ENCODE data around the gene RAB44.
"Not testable (repeated sequence)": the region's sequence is repeated elsewhere in the genome, so short reads cannot be mapped to it uniquely, and the experiment has no call there.

Gene RAB44, protein sequence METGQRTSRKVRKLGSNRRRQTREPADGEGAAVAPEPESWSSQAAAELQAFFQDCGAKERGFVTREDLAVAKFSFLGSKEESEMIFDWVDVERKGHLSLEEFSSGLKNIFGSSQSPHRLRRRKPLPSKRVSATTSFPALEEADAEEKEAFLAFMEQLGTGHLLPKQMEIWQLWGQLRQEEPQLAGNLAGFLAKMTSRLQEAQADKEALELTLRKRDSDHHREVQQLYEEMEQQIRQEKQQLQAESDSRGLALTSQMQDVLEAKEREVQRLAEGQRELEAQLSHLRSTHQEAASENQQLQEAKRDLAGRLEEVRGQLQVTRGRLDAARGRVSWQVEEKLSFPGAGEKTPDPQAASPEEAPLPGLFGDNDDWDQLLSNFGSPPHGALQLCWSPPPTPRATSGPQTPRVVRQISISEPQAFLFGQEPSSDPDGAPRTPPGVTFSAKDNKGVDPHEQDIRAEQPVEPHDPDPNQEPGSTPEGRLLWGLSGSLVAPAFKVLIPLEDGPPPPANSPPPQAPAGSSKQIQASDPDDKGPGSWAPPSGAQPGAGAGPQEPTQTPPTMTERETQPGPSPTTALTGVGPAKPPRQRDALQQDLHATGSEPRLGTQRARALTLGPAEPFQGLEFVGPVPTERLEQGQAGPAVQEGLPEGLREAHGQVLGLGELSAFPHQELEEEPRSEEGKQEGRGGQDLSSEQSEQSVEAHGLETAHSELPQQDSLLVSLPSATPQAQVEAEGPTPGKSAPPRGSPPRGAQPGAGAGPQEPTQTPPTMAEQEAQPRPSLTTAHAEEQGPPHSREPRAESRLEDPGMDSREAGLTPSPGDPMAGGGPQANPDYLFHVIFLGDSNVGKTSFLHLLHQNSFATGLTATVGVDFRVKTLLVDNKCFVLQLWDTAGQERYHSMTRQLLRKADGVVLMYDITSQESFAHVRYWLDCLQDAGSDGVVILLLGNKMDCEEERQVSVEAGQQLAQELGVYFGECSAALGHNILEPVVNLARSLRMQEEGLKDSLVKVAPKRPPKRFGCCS

DNA sequence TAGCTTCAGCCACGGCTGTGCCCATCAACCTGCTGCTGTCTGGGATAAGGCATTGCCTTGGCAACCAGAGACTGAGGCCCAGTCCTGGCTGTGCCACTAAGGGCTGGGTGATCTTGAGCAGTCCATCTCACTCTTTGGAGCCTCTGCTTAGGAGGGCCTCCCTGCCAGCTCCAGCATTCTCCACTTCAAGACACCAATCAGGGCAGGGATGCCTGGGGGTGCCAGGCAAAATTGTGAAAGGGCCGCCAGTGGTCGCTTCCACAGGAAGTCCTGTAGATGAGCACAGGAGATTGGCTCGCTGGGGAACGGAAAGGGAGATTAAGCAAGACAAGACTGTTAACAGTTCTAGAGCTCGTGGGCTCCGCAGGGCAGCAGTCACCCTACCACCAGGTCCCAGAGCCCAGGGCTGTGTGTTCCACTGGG is at the start of gene RAB44:
TSS of gene RAB44 (plus strand) at position 346 of the 423 bp plus-strand sequence. CDS start 6,410 bp downstream, outside the sequence.
- TF ChIP-seq, protein P1, sequence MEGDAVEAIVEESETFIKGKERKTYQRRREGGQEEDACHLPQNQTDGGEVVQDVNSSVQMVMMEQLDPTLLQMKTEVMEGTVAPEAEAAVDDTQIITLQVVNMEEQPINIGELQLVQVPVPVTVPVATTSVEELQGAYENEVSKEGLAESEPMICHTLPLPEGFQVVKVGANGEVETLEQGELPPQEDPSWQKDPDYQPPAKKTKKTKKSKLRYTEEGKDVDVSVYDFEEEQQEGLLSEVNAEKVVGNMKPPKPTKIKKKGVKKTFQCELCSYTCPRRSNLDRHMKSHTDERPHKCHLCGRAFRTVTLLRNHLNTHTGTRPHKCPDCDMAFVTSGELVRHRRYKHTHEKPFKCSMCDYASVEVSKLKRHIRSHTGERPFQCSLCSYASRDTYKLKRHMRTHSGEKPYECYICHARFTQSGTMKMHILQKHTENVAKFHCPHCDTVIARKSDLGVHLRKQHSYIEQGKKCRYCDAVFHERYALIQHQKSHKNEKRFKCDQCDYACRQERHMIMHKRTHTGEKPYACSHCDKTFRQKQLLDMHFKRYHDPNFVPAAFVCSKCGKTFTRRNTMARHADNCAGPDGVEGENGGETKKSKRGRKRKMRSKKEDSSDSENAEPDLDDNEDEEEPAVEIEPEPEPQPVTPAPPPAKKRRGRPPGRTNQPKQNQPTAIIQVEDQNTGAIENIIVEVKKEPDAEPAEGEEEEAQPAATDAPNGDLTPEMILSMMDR (conservative IDR thresholded peaks at IDR 0.05; ENCODE audit: control insufficient read depth, insufficient read depth, low read depth, low read length): no peak
- no peak within 1 kb of the TSS for H3K4me3 ChIP-seq (ENCODE audit: control insufficient read depth, low read depth, low read length)
- DNase-seq (ENCODE audit: low read depth): no peak

DNA sequence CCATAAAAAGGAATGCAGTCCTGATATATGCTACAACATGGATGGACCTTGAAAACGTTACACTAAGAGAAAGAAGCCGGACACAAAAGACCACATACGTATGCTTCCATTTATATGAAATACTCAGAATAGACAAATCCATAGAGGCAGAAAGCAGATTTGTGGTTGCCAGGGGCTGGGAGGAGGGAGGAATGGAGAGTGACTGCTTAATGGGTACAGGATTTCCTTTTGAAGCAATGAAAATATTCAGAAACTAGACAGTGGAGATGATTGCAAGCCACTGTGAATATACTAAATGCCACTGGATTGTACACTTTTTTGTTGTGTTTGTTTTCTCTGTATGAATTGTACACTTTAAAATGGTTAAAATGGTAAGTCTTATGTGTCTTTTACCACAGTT is 48.5 kb upstream of the RAB44 start:
- no peak overlapping the region for H3K4me3 ChIP-seq (ENCODE audit: control insufficient read depth, low read depth, low read length)
- DNase-seq (ENCODE audit: low read depth): no peak
- TF ChIP-seq, protein P1 (conservative IDR thresholded peaks at IDR 0.05; ENCODE audit: control insufficient read depth, insufficient read depth, low read depth, low read length): no peak

DNA sequence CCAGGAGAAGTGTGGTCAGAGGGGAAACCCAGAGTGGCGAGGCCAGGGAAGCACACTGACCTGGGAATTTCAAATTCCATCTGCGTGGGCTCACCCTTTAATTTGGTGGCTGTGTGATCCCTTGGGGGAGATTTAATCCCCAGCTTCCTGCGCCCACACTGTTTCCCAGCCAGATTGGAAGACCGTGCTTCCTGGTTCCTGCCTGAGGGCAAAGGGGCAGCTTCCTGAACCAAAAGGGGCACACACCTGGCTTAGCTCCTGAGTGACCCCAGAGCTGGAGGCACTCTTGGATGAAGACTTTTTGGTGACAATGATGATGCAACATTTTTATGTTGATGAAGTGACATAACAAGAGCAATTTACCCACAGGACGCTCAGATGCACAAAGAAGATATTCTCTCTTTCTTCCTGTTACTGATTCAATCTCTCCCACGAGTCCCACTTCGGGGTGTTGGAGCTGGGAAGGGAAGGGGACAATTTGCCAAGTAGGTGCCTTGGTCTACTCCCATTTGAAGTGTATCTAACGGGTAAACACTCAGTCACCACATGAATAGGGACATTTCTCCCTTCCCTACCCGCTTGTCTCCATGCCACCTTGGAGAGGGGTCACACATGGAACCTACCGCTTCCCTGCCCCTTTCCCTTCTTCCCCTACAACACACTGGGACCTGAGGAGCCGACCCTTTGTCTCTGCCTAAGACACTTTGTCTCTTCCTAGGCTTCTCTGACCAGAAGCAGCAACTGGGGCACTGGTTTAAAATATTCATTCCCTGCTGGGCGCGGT is 47.7 kb upstream of the RAB44 start:
- TF ChIP-seq, protein P1 (conservative IDR thresholded peaks at IDR 0.05; ENCODE audit: control insufficient read depth, insufficient read depth, low read depth, low read length): no peak
- DNase-seq (ENCODE audit: low read depth): no peak
- H3K4me3 ChIP-seq (ENCODE audit: control insufficient read depth, low read depth, low read length): no peak overlapping the region

DNA sequence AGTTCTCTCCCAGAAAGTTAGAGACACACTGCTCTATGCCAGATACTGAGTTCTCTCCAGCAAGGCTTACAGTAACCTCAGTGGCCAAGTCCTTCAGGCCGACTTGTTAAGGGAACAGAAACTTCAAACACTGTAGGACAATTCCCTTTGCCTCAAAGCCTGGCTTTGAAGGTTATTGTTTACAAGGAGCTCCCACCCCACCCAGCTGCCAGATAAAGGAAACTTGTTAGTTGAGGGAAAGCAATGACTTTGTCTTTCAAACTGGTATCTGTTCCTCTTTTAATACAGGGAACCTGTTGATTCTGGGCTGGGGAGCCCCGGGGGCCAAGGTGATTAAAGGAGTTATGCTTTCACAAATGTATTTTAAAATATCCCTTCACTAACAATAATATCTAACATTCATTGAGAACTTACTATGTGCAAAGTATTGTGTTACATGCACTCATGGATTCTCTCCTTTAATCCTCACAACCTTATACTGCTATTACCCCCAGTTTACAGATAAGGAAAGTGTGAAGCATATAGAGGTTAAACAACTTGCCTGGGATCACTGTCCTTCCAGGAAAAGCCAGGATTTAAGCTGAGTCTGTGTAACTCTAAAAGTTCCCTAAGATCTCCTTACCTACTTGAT is 46.7 kb upstream of the RAB44 start:
- H3K4me3 ChIP-seq (ENCODE audit: control insufficient read depth, low read depth, low read length): no peak overlapping the region
- TF ChIP-seq, protein P1 (conservative IDR thresholded peaks at IDR 0.05; ENCODE audit: control insufficient read depth, insufficient read depth, low read depth, low read length): no peak
- DNase-seq (ENCODE audit: low read depth): no peak

DNA sequence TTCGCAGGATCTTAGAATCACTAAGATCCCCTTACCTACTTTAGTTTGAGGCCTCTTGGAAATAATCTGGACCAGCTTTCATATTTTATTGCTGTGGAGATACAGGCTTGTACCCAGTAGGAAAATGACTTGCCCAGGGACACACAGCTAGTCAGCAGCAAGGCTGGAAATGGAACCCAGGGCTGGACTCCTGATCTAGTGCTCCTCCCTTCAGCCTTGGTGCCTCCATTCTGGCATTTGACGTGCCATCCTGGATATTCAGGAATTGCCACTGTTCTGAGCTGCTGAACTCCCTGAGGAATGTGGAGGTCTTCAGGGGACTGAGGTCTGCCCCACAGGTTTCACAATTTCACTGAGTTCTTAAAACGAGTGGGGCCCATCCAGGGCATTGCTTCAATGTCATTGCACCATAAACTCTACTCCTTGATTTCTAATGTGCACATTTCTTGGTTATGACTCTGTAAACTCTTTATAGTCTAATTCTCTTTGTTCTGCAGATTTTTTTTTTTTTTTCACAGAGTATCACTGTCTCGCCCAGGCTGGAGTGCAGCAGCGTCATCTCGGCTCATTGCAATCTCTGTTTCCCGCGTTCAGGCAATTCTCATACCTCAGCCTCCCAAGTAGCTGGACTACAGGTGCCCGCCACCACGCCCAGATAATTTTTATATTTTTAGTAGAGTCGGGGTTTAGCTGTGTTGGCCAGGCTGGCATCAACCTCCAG is 45.8 kb upstream of the RAB44 start:
- H3K4me3 ChIP-seq (ENCODE audit: control insufficient read depth, low read depth, low read length): no peak overlapping the region
- no peak for DNase-seq (ENCODE audit: low read depth)
- TF ChIP-seq, protein P1 (conservative IDR thresholded peaks at IDR 0.05; ENCODE audit: control insufficient read depth, insufficient read depth, low read depth, low read length): no peak

DNA sequence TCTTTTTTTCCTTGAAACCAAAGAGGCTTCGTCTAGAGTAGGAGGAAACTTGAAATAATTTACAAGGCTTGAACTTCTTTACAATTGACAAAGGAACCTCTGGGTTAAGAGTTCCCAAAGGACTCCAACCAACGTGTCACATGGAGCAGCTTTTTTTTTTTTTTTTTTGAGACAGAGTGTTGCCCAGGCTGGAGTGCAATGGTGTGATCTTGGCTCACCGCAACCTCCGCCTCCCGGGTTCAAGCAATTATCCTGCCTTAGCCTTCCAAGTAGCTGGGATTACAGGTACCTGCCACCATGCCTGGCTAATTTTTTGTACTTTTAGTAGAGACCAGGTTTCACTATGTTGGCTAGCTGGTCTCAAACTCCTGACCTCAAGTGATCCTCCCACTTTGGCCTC is 43.2 kb upstream of the RAB44 start:
- H3K4me3 ChIP-seq (ENCODE audit: control insufficient read depth, low read depth, low read length); DNase-seq (ENCODE audit: low read depth): not testable (repeated sequence)

Data from fibroblast of mammary gland (primary cell).